CD4-positive, alpha-beta T cell treated with Interleukin-2 at 100 ng/mL for 4 hours (primary cell): ENCODE data around the gene LCE5A.
"Not testable (repeated sequence)": the region's sequence is repeated elsewhere in the genome, so short reads cannot be mapped to it uniquely, and the experiment has no call there.

Source experiments
- DNase-seq: peaks from one replicate; pipeline ENCODE4 v3.0.0-alpha.2; 2020; ENCODE audit warnings: low spot score

The LCE5A gene, protein sequence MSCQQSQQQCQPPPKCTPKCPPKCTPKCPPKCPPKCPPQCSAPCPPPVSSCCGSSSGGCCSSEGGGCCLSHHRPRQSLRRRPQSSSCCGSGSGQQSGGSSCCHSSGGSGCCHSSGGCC

DNA sequence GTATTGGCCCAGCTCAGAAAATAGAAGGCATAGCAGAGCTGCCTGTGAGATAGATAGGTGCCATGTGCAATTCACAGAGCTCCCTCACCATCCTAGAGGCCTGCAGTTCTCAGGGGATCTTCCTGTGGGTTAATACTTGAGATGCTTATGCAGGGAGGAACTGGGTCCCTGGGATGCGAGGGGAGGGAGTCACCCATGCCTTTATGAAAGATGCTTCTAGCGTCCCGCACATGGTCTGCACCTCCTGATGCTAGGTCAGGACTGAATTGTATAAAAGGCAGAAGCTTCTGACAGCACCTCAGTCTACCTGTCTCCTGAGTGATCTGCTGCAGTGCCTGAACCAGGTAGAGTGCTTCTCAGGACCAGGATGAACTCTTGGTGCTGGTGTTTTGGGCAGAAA is at the start of gene LCE5A:
TSS of gene LCE5A (plus strand) at position 301 of the 400 bp plus-strand sequence. CDS start 732 bp downstream, outside the sequence.
- DNase-seq = no peak

DNA sequence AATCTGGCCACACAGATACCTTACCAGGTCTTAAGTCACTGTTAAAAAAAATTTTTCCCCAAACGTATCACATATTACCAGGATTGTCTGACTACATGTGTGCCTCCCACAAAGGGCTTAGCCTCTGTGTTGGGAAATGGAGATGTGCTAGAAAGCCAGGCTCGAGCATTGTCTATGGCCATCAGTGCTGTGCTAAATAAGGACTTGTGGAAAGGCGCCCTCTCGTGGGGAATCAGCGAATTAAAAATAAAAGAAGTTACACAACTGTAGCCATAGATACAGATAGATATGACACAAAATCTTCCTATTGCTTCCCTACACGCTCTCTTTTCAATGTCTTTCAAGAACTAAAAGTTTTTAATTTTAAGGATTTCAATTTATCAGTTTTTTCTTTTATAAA is 49.1 kb upstream of the LCE5A start:
- DNase-seq = peak; percentile 84

DNA sequence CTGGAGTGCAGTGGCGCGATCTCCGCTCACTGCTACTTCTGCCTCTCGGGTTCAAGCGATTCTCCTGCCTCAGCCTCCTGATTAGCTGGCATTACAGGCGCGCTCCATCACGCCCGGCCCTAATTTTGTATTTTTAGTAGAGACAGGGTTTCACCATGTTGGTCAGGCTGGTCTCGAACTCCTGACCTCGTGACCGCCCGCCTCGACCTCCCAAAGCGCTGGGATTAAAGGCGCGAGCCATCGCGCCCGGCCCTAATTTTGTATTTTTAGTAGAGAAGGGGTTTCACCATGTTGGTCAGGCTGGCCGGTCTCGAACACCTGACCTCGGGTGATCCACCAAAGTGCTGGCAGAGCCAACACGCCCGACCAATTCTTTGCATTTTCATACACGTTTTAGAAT is 48.0 kb upstream of the LCE5A start:
- no peak for DNase-seq

DNA sequence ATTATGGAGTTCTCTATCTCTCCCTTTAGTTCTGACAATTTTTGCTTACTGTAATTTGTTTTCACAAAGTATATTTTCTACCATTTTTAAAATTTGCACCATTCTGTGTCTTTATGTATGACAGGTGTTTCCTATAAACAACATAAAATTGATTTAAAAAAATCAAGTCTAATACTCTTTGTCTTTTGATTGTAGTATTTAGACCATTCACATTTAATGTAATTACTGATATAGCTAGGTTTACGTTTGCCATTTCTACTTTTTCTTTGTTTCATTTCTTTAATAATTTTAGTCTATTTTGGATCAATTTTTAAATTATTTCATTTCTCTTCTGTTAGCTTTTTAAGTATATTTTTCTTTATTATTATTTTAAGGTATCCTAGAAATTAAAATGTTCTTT is 44.4 kb upstream of the LCE5A start:
- DNase-seq = no peak

DNA sequence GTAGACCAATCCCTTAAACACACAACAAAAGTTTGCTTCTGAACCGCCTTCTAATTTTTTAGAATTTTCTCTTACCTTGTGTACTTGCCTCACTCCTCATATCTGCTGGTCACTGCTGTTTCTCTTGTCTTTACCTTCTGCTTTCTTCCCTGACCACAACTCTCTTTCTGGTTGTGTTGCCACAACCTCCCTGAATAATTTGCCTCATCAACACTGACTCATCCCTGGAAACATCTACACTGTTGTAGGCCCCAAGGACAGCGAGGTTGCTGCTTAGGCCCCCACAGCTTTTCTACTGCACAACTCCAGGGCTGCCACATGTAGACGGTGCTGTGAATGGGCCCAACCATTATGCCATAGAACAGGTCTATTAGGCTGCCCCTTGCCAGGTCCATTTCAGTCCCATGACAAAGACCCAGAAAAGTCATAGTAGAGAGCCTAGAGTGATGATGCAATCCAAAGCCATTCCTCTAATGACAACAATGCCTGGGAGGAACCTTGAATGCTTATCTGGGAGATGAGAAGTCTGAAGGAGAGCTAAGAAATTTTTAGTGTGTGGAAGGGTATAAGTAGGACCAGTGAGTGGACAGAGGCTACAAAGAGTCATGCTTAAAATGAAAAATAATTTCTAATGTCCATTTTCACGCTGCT is 36.6 kb upstream of the LCE5A start:
- DNase-seq = no peak

DNA sequence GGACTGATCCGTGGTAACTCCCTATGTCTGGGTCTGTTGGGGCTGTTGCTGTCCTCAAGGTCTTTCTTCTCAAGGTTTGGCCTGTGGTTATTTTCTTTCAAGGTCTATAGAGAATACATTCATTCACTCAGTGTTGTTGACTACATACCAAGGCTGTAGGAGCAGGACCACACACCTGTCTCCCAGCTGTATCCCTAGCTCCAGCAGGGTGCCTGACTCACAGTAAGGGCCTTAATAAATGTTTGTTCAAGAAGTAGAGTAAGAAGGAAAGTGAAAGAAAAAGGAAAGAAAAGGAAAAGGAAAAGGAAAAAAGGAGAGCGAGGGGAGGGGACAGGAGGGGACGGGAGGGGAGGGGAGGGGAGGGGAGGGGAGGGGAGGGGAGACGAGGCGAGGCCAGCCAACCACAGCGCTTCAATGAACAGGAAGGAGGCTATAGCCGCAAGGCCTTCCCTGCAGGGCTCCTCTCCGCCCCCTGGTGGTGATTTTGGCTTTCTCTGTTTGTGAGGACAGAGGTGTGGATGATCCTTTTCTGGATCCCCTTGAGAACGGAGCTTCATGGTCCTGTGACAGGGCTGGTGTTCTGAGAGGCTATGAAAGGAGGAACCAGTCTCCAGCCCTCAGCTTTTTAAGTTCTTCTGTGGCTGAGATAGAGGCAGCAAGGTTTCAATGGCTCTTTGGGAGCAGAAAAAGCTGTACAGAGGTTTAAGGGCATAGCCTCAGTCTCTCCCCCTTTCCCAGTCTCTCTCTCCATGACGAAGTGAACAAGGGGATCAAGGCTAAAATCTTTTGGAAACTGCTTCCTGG is 30.6 kb upstream of the LCE5A start:
- peak; percentile 74 for DNase-seq

DNA sequence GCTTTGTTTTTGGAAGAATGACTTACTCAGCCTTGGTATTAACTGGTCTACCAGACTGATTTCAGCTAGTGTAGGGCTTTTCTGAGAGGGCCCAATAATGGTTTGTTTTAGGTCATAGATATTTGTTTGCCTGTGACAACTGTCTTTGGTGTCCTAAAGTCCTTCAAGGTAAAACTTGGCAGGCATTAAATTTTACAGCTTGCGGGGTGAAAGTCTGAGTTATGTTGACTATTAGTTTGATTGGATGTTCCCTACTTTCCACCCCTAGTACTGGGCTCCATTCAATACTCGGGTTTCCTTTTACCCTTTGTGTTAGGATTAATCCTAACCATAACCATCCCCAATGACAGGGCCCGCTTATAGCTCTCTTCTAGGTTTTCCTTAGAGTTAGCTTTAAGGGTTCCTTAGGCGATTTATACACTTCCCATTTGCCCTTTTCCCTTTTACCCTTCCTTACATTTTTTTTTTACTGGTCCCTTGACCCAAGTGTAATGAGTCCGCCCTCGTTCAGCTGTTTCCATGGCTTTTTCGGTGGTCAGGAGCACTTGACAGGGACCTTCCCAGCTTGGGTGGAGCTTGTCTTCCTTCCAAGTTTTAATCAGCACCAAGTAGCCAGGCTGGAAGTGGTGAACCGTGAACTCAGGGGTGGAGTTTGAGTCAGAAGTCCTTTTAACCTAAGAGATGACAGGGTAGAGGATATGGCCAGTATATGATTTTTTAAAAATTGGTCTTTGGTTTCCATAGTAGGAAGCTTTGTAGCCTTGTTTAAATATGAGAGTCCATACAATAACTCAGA is 28.5 kb upstream of the LCE5A start:
- no peak for DNase-seq

DNA sequence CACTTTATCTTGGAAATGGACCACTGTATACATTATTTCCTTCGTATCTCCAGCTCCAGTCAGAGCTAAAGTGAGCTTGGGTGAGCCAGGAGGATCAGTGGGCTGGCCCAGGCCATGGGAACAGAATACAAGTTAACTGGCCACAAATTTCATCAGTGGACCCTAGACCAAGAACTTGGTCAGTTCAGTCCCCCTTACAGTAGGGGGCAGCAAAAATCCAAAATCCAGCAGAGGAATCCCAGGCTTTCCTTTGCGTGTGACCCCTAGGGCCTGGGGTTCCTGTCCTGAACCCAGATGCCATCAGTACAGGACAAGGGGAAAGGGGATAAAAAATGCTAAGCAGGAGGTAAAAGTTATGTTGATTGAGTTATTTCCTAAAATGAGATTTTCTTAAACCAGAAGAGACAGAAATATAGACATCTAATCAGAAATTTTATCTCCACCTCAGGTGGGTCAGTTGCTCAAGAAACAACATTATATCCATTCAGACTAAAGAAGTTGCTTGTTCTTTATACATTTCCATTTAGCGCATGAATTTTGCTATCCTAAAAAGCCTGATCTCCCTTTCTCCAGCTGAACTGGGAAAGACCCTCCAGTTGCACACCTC is 24.1 kb upstream of the LCE5A start:
- no peak for DNase-seq

DNA sequence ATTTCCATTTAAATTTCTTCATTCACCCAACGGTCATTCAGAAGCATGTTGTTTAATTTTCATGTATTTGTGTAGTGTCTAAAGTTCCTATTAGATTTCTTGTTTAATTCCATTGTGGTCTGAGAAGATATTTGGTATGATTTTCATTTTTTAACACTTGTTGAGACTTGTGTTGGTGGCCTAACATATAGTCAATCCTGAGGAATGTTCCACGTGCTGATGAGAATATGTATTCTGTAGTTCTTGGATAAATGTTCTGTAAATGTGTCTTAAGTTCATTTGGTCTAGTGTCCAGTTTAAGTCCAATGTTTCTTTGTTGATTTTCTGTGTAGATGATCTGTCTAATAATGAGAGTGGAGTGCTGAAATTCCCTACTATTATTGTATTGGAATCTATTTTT is 22.7 kb upstream of the LCE5A start:
- DNase-seq = no peak

DNA sequence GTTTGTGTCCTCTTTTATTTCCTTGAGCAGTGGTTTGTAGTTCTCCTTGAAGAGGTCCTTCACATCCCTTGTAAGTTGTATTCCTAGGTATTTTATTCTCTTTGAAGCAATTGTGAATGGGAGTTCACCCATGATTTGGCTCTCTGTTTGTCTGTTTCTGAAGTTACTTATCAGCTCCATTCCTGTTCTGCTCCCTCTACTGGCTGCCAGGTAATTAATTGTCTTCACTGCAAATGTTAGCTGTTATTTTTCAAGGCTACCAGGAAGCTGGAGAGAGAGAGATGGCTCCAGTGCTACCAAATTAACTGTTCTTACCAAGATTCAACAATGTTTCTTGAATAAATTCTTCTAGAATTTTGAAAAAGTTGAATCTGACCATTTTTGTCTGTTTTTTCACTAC is 19.1 kb upstream of the LCE5A start:
- DNase-seq = not testable (repeated sequence)

DNA sequence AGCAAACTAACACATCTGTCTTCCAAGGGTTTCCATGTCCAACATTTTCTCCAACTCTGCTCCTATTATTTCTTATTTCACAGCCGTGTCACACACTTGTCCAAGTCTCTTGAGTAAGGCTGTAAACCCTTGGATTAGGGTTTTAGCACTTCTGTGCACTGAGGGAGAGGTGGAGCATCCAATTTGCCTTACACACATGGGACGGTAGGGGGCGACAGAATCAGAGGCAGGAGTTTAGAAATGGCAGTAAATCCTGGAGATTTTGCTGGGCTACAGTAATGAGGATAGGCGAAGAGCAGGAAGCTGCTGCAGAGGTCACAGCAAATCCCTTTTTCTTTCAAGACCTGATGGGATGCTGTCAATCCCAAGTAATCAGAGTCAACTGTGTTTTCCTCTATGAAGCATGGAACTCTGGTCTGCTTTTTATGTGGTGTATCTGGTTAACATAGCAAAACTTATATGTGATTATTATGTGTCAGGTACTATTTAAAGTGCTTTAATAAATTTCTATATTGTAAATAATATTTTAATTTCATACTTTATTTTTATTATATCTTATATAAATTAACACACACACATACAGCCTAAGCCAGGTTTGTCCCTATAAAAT is 15.4 kb upstream of the LCE5A start:
- DNase-seq = no peak

DNA sequence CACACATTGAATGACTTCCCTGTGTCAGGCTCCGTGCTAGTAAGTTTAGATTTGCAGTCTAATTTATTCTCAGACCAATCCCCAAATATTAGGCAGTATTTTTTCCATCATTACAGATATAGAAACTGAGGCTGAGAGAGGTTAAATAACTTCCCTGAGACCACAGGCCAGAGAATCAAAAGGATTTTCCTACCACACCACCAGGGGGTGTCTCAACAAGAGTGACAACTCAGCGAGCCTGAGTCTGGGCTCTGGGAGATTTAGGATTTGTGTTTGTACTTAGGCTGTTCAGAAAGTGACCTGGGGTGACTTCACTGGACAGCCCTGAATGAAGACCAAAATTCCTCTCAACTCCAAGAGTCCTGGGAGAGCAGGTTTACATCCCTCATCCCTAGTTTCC is 13.3 kb upstream of the LCE5A start:
- DNase-seq = no peak

DNA sequence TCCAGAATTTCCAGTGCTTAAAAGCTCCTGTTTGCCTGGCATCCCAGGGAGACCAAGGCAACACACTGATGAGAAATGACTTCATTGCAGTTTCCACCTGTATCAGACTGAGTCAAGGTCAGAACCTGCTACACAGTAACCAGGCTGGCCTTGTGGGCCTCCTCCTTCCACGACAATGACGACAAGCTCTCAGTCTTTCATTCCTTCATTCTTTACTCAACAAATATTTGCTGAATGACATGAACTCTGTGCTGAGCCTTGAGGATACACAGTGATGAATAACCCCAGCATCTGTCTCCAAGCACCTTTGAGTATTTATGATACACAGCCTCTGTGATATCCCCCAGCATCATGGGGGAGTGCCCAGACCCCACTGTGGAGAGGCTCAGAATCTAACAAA is 8.9 kb upstream of the LCE5A start:
- DNase-seq = no peak

DNA sequence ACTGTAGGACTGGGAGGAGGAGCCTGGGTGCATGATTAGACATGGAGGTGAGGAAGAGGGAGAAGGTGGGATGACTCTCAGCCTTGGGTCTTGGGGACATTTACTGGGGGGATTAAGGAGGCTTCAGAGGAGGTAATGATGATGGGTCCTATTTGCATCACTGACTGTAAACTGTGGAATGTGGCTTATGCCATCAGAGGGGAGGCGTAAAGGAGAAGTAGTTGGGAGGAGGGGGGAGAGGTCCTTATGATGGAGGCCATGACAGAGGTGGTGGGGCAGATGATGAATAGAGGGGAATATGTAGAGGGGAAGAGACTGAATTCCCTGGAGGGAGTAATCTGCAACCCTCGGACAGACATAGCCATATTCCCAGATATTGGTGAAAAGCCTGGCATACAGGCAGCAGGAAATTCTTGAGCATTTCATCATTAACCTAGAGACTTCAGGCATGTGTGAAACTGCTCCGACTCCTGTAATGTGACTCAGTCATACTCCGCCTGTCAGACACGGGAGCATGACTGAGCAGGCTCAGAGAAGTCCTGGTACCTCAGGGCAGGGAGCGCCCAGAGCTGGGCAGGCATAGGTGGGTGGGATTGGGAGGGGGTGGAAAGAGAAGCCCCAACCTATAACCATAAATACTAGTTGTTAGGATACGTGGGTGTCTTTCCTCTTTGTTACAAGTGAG is 8.0 kb upstream of the LCE5A start:
- DNase-seq = no peak

DNA sequence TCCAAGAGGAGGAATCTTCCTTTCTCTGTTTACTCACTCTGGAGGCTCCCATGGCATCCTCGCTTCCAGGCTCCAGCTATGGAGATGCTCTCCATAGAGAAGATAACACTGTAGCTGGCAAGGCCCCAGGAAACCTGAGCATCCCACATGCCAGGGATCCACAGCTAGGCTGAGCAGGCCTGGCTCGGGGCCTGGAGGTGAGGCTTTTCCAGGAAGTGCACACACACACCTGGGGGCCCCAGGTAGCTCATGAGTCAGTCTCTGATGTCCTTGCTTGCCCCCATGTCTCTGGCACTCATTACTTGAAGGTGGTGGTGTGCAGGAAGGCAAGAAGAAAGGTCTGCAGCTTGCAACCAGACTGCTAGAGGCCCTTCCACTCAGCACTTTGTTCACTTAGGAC is 5.5 kb upstream of the LCE5A start:
- no peak for DNase-seq

DNA sequence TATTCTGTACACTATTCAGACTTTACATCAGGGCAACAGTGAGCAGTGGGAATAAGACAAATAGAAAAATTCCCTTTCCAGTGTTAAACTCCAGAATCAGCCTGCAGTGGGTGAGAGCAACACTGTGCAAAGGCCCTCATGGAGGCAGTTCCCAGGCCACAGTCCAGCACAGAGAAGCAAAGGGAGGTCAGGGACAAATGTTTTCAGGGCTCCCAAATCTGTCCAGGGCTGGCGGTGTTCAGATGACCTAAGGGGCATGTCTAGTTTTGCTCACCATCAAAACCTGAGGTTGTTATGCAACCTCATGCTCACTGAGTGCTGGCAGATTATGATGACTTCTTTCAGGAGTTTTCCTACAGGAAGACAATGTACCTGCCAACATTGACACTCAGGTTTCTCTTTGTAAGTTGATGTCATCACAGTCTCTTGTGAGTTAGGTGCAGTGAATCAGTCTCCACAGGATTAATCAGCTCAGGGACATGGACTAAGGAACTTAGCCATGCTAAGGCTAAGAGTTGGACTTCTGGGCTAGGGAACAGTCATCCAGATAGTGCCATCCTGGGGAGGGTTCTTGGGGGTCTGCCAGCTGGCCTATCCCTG is 3.6 kb upstream of the LCE5A start:
- DNase-seq = no peak

DNA sequence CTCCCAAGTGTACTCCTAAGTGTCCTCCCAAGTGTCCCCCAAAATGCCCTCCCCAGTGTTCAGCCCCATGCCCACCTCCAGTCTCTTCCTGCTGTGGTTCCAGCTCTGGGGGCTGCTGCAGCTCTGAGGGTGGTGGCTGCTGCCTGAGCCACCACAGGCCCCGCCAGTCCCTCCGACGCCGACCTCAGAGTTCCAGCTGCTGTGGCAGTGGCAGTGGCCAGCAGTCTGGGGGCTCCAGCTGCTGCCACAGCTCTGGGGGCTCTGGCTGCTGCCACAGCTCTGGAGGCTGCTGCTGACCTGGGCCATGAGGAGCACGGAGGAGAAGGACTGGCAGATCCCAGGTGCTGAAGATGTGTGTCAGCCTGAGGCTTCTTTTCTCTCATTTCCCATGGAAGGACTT is 993 bp downstream of the LCE5A start:
- no peak for DNase-seq

DNA sequence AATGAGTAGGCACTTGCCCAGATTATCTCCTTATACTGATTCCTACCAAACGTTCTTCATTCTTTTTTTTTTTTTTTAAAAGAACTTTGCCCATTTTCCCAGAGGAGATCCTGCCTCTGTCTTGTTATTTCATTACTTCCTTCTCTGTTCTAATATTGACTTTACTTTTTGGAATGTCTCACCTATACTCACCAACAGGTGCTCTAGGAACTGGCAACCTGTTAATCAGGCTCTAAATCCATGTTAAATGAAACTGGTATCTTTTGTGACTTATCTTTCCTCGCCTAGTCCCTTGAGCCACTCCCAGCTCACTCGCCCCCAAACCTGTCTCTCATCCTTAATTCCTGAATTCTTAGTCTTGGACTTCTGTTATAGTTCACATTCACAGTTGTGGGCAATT is 2.5 kb downstream of the LCE5A start:
- no peak for DNase-seq

DNA sequence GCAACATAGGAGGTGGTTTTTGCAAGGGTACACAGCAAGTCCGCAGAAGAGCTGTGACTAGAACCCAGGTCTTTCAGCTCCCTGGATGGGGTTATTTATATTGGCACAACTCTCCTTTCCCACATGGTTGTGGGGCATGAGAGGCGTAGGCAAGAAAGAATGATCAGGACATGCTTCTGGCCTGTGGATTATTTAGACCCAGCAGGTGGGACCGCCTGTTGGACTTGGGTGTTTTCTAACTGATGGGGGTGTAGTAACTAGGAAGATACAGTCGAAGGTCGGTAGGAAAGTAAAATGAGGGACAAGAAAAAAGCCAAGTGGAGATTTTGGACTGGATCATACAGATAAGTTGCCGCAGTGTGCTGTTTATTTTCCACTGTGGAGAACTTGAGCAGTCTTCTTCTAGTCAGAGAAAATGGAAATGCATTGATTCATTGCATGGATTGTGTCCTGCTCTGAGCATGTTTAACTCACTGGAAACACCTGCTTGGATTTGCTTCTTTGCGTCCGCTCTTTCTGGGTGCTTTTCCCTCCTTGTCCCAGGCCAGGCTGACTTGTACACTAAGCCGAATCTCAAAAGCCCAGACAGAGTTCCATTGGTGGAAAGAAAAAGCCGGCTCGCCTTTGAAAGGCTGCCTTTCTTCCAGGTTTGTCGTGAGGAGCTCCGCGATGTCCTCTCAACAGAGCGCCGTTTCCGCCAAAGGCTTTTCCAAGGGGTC is 4.3 kb downstream of the LCE5A start:
- no peak for DNase-seq

DNA sequence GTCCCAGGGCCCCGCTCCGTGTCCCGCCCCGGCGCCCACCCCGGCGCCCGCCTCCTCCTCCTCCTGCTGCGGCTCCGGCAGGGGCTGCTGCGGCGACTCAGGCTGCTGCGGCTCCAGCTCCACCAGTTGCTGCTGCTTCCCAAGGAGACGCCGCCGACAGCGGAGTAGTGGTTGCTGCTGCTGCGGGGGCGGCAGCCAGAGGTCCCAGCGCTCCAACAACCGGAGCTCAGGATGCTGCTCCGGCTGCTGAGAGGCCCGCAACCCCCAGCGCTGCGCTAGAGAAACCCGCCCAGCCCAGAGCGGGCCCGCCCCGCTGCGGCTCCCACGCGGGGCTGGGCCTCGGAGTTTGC is 4.8 kb downstream of the LCE5A start:
- no peak for DNase-seq
